ENCODE measurements around the gene LGALS3BP.
"Not testable (repeated sequence)": the region's sequence is repeated elsewhere in the genome, so short reads cannot be mapped to it uniquely, and the experiment has no call there.

Gene LGALS3BP

DNA sequence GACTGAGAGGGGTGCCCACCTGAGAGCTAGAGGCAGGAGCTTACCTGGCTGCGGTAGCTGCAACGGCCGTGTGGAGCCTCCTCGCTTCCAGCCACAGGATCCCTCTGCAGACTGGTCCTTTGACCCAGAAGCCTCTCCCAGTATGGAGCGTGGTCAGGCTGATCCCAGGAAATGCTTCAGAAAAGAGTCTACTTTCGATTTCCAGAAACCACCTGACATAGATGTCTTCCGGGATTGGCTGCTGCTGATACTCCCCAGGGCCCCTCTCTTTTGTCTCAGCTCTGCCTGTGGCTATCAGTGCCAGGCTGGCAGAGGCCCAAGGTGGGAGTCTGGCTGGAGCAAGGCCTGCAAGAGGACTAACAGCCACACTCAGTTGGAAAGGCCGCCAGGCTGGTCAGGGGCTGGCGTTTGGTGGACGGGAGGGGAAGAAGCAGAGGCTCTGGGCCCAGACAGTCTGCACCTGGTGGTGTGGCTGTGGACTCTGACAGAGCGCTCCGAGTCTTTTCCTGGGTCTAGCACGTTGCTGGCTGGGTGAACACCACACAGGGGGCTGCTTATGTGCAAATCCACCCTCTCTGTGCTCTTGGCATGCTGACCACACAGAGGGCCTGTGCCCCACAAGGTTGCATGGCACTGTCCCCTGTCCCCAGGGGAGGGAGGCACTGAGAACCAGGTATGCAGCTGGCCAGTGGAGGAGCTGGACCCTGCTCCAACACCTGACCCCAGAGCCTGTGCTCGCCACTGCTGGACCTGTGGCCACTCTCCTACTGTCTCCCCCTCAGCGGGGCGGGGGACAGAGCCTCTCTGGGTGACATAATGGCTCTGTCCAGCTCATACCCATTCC is at the start of gene LGALS3BP:
Gene LGALS3BP (minus strand): TSS at position 144 of the 844 bp plus-strand sequence. CDS start 2,732 bp downstream, outside the sequence.
- DNase-seq: no peak

GRCh38 chr17:79028496-79029326 is 49.0 kb upstream of the LGALS3BP start:
- no peak for DNase-seq

- no peak for DNase-seq
Observed at GRCh38 chr17:79027925-79028491, 48.3 kb upstream of the LGALS3BP start.

- DNase-seq: no peak
Observed at GRCh38 chr17:79027274-79027924, 47.7 kb upstream of the LGALS3BP start.

DNA sequence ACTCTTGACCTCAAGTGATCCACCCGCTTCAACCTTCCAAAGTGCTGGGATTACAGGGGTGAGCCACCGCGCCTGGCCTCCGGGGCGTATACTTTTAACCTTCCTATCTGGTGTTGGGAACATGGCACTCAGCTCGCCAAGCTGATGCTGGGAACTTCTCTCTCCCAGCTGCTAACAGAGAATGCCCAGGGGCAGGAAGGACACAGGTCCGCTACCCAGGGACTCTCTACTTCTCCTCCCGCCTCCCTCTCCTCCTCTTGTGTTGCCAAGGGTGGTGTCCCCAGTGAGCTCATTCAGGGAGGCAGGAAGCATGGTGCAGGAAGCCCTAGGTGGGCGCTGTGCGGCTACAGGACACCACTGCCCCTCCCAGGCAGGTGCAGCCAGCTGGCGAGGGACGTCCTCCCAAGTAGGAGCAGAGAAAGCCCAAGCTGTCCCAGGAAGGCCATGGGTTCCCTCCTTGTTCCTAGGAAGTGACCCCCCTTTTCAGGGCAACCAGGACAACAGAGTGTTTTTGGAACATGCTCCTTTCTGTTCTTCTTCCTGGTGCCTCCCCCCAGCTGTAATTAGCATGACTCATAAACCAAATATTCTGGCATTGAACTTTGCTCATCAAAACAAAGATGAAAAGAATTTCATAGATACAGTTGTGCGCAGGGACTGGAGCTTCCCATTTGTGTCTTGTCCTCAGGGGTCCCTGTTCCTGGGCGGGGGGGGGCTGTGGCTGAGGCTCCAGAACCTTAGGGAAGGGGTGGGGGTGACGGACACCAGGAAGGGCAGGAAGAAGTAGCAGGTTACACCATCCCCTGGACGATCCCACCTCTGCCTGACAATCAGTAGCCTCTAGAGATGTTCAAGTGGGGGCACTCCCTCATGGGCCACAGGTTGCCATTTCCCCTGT is 46.9 kb upstream of the LGALS3BP start:
- DNase-seq: no peak

DNA sequence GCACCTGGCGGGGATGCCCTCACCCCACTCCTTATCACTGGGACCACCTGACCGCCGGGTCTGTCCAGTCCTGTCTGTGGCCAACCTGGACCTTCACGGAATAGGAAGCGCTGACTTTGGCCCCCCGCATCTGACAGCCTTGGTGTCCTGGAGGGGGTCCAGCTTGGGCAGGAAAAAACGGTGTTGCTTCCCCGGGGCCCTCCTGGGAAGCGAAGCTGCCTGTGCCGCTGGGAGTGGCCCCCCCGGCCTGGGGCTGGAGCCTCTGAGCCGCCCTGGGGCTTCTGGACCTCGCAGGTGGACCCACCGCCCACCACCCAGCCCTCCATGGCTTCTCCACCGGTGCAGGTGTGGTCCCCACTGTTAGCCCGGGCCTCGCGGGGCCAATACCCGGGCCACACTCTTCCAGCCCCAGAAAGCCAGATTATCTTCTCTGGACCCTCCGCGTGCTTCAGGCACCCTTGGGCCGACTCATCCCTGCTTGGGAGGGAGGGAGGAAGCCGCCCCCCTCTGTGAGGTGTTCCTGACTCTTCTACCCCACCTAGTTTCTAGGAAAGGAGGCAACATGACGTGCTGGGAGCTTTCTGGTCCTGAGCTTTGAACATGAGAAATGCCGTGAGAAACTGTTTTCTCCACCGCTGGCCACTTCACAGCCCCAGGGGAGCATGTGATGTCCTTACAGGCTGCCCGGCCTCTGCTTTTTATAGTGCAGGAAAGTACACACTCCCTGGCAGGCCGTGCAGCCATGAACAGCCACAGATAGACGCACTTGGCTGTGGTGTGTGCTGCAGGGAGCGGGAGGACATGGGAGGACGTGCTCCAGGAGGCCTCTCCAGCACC is 45.4 kb upstream of the LGALS3BP start:
- DNase-seq: no peak

- DNase-seq: no peak
Observed at GRCh38 chr17:79023886-79024771, 44.4 kb upstream of the LGALS3BP start, which contains the start of gene C1QTNF1. C1QTNF1 (plus strand) TSS chr17:79024169; CDS start chr17:79043969, 19,800 bp downstream.

GRCh38 chr17:79023180-79023705 is 43.5 kb upstream of the LGALS3BP start:
- no peak for DNase-seq

- no peak for DNase-seq
Observed at GRCh38 chr17:79022507-79022991, 42.8 kb upstream of the LGALS3BP start.

DNA sequence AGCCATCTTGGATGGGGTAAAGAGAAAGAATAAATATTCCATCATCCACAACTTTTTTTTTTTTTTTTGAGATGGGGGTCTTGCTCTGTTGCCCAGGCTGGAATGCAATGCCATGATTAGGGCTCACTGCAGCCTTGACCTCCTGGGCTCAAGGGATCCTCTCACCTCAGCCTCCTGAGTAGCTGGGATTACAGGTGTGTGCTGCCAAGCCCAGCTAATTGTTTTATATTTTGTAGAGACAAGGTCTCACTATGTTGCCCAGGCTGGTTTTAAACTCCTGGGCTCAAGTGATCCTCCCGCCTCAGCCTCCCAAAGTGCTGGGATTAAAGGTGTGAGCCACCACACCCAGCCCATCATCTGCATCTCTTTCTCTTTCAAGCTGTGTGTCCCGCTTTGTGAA is 42.2 kb upstream of the LGALS3BP start:
- DNase-seq: not testable (repeated sequence)

DNA sequence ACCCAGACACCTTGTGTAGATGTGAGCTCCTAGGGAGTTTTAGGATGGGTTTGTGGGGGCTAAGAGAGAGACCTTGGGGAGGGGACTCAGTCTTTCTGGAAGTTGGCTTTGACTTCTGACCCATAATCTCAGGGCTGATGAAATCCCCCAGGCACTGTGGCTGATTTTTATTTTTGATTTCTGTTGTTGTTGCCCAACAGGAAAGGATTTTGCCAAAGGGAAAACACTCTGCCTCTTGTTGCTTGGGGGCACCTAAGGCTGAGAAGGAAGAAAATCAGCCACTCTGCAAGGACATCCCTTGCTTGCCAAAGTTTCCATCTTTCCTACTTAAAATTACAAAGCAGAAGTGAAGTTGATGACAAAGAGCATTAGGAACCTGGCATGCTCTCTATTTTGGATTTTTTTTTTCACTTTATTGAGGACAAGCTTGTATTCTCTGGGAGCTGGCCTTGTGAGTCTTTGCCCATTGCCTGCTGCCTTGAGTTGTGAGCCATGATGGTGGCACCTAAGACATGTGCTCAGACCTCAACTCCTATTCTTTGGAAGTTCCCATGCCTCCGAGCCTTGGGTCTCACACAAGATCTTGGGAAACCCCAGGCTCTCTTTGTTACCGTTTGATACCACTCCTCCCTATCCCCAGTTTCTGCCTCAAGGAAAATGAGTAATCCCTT is 41.0 kb upstream of the LGALS3BP start:
- DNase-seq: no peak

DNA sequence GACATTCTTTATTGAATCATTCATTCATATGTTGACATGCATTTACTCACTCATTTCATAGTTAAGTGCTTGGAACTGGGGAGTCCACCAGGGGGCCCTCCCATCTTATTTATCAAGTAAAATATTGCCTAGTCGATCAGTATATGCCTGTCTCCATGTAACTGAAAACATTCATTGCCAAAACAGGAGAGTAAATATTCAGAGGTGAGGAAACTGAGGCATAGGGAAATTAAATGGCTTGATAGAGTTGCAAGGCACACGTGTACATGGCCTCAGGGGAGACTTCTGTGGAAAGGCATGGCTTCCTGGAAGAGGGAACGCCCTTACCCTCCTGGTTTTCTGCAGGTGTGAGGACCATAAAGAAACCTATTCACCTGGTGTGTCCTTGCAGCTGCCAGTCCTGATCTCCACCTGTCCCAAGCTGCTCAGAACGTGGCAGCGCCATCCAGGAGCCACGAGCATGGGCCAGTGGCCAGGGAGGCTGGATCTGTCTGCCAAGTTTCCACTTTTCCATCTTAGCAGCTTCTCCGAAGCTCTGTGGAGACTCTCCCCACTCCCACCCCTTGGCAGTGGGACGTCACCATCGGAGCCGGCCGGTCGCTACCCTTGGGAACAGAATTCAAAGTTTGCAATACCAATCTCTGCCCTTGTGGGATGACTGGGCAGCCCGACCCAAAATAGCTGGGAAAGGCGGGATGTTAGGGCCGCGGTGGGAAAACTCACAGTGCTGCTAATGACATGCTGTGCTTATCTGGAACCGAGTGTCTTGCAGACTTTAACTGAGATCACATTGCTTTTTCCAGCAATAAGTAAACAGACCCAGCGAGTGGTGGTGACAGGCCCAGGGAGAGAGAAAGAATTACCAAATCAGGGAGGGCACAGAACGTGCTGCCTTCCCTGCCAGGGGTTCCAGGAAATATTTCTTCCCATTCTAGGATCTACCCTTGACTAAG is 40.2 kb upstream of the LGALS3BP start:
- no peak for DNase-seq

DNA sequence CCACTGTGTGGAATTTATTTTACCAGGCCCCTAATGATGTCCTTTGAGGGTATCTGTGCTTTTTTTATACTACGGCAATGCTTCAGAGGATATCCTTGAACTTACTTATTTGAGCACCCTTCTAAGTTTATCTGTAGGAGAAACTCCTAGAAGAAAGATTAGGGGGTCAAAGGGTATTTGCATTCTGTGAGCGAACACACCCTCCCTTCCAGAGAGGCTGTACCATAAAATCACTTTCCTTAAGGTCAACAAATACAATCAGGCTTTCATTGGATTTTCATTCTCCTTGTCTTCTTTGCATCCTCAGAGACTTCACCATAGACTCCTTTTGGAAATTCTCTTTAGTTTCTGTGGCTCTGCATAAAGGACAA is 39.5 kb upstream of the LGALS3BP start:
- DNase-seq: no peak

GRCh38 chr17:79018370-79018695 is 38.6 kb upstream of the LGALS3BP start:
- no peak for DNase-seq

GRCh38 chr17:79017546-79018369 is 38.0 kb upstream of the LGALS3BP start:
- DNase-seq: no peak

- DNase-seq: no peak
Observed at GRCh38 chr17:79014158-79014758, 34.5 kb upstream of the LGALS3BP start.
